ENCODE measurements around the gene PGD.

PGD gene

GRCh38 chr1:10398734-10399443 is at the start of gene PGD (continued):
- TF ChIP-seq ZNF394 (tag by site-specific recombination; IDR thresholded peaks at IDR 0.05; ENCODE audit: borderline replicate concordance) (peak; percentile 74), ZNF837 (tag by site-specific recombination; IDR thresholded peaks at IDR 0.05) (no peak), ZNF621 (tag by site-specific recombination; IDR thresholded peaks at IDR 0.05) (no peak), MZF1 (tag by site-specific recombination; IDR thresholded peaks at IDR 0.05; ENCODE audit: borderline replicate concordance) (no peak), ZFP69B (tag by site-specific recombination; IDR thresholded peaks at IDR 0.05) (peak; percentile 87), GLIS2 (tag by site-specific recombination; IDR thresholded peaks at IDR 0.05) (peak; percentile 95), GLI4 (tag by site-specific recombination; IDR thresholded peaks at IDR 0.05) (no peak), ZNF654 (tag by site-specific recombination; IDR thresholded peaks at IDR 0.05; ENCODE audit: low read depth) (no peak), ZNF629 (tag by site-specific recombination; IDR thresholded peaks at IDR 0.05) (peak; percentile 58), HOXA7 (CRISPR knock-in tag; IDR thresholded peaks at IDR 0.05; ENCODE audit: borderline replicate concordance) (no peak), ZIC2 (tag by site-specific recombination; IDR thresholded peaks at IDR 0.05) (peak; percentile 88), ZNF830 (tag by site-specific recombination; IDR thresholded peaks at IDR 0.05; ENCODE audit: low read depth) (no peak), ZNF704 (tag by site-specific recombination; IDR thresholded peaks at IDR 0.05) (peak; percentile 62), ZNF138 (tag by site-specific recombination; IDR thresholded peaks at IDR 0.05; ENCODE audit: borderline replicate concordance) (no peak), ZNF174 (tag by site-specific recombination; IDR thresholded peaks at IDR 0.05) (no peak), ZNF211 (tag by site-specific recombination; IDR thresholded peaks at IDR 0.05; ENCODE audit: low read depth) (no peak), YY1 (tag by site-specific recombination; IDR thresholded peaks at IDR 0.05) (peak; percentile 81), ZNF404 (tag by site-specific recombination; IDR thresholded peaks at IDR 0.05) (no peak), IKZF3 (tag by site-specific recombination; IDR thresholded peaks at IDR 0.05) (no peak), PBX3 (CRISPR knock-in tag; IDR thresholded peaks at IDR 0.05) (peak; percentile 68), SETDB1 (IDR thresholded peaks at IDR 0.05; ENCODE audit: insufficient read length, low read length) (peak; percentile 23), ZNF530 (tag by site-specific recombination; IDR thresholded peaks at IDR 0.05; ENCODE audit: low read depth) (no peak), ZXDB (tag by site-specific recombination; IDR thresholded peaks at IDR 0.05) (peak; percentile 96), ZNF133 (tag by site-specific recombination; IDR thresholded peaks at IDR 0.05) (no peak), ZNF660 (tag by site-specific recombination; IDR thresholded peaks at IDR 0.05) (peak; percentile 52), SCRT2 (tag by site-specific recombination; IDR thresholded peaks at IDR 0.05) (peak; percentile 56; the same call in 1 of the 2 replicates), ZFHX2 (tag by site-specific recombination; conservative IDR thresholded peaks at IDR 0.05) (peak; percentile 93), ATF2 (tag by site-specific recombination; IDR thresholded peaks at IDR 0.05; ENCODE audit: low read depth) (0 out of 2 replicates have a peak, but pooled peaks have one; percentile 4), ZNF223 (tag by site-specific recombination; IDR thresholded peaks at IDR 0.05) (no peak)
- TF ChIP-seq, protein P1, sequence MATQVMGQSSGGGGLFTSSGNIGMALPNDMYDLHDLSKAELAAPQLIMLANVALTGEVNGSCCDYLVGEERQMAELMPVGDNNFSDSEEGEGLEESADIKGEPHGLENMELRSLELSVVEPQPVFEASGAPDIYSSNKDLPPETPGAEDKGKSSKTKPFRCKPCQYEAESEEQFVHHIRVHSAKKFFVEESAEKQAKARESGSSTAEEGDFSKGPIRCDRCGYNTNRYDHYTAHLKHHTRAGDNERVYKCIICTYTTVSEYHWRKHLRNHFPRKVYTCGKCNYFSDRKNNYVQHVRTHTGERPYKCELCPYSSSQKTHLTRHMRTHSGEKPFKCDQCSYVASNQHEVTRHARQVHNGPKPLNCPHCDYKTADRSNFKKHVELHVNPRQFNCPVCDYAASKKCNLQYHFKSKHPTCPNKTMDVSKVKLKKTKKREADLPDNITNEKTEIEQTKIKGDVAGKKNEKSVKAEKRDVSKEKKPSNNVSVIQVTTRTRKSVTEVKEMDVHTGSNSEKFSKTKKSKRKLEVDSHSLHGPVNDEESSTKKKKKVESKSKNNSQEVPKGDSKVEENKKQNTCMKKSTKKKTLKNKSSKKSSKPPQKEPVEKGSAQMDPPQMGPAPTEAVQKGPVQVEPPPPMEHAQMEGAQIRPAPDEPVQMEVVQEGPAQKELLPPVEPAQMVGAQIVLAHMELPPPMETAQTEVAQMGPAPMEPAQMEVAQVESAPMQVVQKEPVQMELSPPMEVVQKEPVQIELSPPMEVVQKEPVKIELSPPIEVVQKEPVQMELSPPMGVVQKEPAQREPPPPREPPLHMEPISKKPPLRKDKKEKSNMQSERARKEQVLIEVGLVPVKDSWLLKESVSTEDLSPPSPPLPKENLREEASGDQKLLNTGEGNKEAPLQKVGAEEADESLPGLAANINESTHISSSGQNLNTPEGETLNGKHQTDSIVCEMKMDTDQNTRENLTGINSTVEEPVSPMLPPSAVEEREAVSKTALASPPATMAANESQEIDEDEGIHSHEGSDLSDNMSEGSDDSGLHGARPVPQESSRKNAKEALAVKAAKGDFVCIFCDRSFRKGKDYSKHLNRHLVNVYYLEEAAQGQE (tag by site-specific recombination; IDR thresholded peaks at IDR 0.05), result no peak
- TF ChIP-seq, protein P2, sequence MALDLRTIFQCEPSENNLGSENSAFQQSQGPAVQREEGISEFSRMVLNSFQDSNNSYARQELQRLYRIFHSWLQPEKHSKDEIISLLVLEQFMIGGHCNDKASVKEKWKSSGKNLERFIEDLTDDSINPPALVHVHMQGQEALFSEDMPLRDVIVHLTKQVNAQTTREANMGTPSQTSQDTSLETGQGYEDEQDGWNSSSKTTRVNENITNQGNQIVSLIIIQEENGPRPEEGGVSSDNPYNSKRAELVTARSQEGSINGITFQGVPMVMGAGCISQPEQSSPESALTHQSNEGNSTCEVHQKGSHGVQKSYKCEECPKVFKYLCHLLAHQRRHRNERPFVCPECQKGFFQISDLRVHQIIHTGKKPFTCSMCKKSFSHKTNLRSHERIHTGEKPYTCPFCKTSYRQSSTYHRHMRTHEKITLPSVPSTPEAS (tag by site-specific recombination; IDR thresholded peaks at IDR 0.05), result 0 out of 2 replicates have a peak, but pooled peaks have one; percentile 31
- TF ChIP-seq, protein P3, sequence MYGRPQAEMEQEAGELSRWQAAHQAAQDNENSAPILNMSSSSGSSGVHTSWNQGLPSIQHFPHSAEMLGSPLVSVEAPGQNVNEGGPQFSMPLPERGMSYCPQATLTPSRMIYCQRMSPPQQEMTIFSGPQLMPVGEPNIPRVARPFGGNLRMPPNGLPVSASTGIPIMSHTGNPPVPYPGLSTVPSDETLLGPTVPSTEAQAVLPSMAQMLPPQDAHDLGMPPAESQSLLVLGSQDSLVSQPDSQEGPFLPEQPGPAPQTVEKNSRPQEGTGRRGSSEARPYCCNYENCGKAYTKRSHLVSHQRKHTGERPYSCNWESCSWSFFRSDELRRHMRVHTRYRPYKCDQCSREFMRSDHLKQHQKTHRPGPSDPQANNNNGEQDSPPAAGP (tag by site-specific recombination; IDR thresholded peaks at IDR 0.05), result peak; percentile 94
